Adrenal gland (tissue), 12 donors: ENCODE measurements around the gene PCCB. TPM values are rescaled to one million over a fixed set of nuclear protein-coding genes. Genes with fewer than 3 reads are reported as not detected.
A peak's percentile ranks its signal among the peaks of the same experiment; 100 is the strongest.

Source experiments
- DNase-seq, 7 donors: peaks; one replicate each; pipeline ENCODE4 v3.0.0-alpha.2; 2019 to 2020
- H3K27ac ChIP-seq, 5 donors: fragments of 200-600 bp; sonication (generic) in 4 of 5; 1 replicate in 3 of 5; 2 replicates in 2 of 5; pipeline versions ENCODE4 v1.5.1 to v1.8.0; 2016 to 2020; ENCODE audit warnings: mild to moderate bottlenecking in 1 of 5
- H3K27me3 ChIP-seq: fragments of 200-600 bp; 2 replicates; pipeline ENCODE4 v1.8.0; 2021
- H3K36me3 ChIP-seq, 2 donors: fragments of 200-600 bp; replicated peaks in 1 of 2; 1 replicate in 1 of 2; 2 replicates in 1 of 2; pipeline versions ENCODE4 v1.5.1 to v1.8.0; 2018 to 2022
- H3K4me1 ChIP-seq, 2 donors: fragments of 200-600 bp; replicated peaks in 1 of 2; 1 replicate in 1 of 2; 2 replicates in 1 of 2; pipeline versions ENCODE4 v1.5.1 to v1.8.0; 2018 to 2021
- H3K4me3 ChIP-seq, 4 donors: fragments of 200-600 bp; sonication (generic) in 3 of 4; one replicate each; pipeline ENCODE4 v1.5.1; 2016 to 2018
- H3K9me3 ChIP-seq, 3 donors: fragments of 200-600 bp; sonication (generic) in 1 of 3; replicated peaks in 1 of 3; 1 replicate in 2 of 3; 2 replicates in 1 of 3; pipeline versions ENCODE4 v1.5.1 to v1.8.0; 2016 to 2021
- POLR2A ChIP-seq, 2 donors: fragments of 450-650 bp; IDR thresholded peaks; one replicate each; pipeline ENCODE4 v1.6.1; 2017; ENCODE audit warnings: antibody characterized with exemption in 2 of 2, mild to moderate bottlenecking in 2 of 2, moderate library complexity in 1 of 2
- WGBS, 4 donors: extraction: QIAGEN DNeasy Blood & Tissue Kit in 2 of 4; methylation state at CpG; one replicate each; pipeline versions ENCODE4 v1.1.5 to v1.1.7; 2013 to 2017; 5-methylcytosine and 5-hydroxymethylcytosine counted together
- intact Hi-C, 2 donors: fragments of 100-400 bp; cut with DNase I; formaldehyde crosslinking; loops; one replicate each; pipeline versions ENCODE4 v1.14.1 to v1.15.0; 2022 to 2023
- polyA plus RNA-seq, 3 donors: library from polyadenylated mRNA; stranded (reverse); fragments of 200-250 nt in 2 of 3; fragments of 350-450 nt in 1 of 3; fragmentation: Illumina TruSeq in 1 of 3; extraction: RNeasy Lipid Tissue Mini Kit (QIAGEN cat#74804) in 1 of 3; gene quantifications; one replicate each; pipeline ENCODE4 v1.2.3, GENCODE V29; 2013 to 2014
- total RNA-seq, 9 donors: library from RNA; depleted of rRNA in 4 of 9; stranded (reverse); fragments of >200 nt in 4 of 9; fragments of 120-200 nt in 1 of 9; fragmentation: NEBNext Ultra II Directional in 1 of 9; extraction: Animal tissue kit (Norgen Biotek cat#: 25700) in 1 of 9; gene quantifications; one replicate each; pipeline versions ENCODE4 v1.1.0 to v1.2.4, GENCODE V29; 2013 to 2023
- TF ChIP-seq, protein P1 (sequence below), 6 experiments: fragments of 450-650 bp in 4 of 6; fragments of 200-600 bp in 2 of 6; sonication (generic) in 1 of 6; IDR thresholded peaks; 1 replicate in 5 of 6; 2 replicates in 1 of 6; pipeline versions ENCODE4 v1.5.1 to v1.8.0; 2016 to 2021; ENCODE audit warnings: antibody characterized with exemption in 6 of 6, mild to moderate bottlenecking in 2 of 6, moderate library complexity in 1 of 6
- donor health status: healthy with polysubstance abuse.
- donor health status: Bipolar disorder and iron deficiency.
- donor health status: DM: yes; HTN: yes; CAD: no.
- donor health status: DM: no; HTN: no; CAD: no.
- donor health status: DM: no; HTN: no; CAD: no.
- donor health status: DM: yes; HTN: yes; CAD: no.

Gene PCCB
- total and polyA plus RNA-seq, 12 donors, result 24.6 to 247 (median 137) TPM

GRCh38 chr3:136311968-136312367 lies 61.8 kb downstream of the PCCB start:
- Histone ChIP-seq H3K4me3 (no peak overlapping the region), H3K36me3 (no peaks in the 10 kb centered on the region), H3K9me3 (no peaks in the 10 kb centered on the region), H3K4me1 (no peaks in the 10 kb centered on the region), H3K27me3 (no peaks in the 10 kb centered on the region), H3K27ac (no peak overlapping the region)
- no peak for DNase-seq
- WGBS, 4 donors, result 94 to 98% (median 96%) methylated on average over 5 of the region's 5 CpGs
- intact Hi-C loops, result no loop called here
- TF ChIP-seq, protein P1, sequence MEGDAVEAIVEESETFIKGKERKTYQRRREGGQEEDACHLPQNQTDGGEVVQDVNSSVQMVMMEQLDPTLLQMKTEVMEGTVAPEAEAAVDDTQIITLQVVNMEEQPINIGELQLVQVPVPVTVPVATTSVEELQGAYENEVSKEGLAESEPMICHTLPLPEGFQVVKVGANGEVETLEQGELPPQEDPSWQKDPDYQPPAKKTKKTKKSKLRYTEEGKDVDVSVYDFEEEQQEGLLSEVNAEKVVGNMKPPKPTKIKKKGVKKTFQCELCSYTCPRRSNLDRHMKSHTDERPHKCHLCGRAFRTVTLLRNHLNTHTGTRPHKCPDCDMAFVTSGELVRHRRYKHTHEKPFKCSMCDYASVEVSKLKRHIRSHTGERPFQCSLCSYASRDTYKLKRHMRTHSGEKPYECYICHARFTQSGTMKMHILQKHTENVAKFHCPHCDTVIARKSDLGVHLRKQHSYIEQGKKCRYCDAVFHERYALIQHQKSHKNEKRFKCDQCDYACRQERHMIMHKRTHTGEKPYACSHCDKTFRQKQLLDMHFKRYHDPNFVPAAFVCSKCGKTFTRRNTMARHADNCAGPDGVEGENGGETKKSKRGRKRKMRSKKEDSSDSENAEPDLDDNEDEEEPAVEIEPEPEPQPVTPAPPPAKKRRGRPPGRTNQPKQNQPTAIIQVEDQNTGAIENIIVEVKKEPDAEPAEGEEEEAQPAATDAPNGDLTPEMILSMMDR (IDR thresholded peaks at IDR 0.05), result no peak
- TF ChIP-seq POLR2A (IDR thresholded peaks at IDR 0.05), result no peak

GRCh38 chr3:136326316-136326715 lies 76.2 kb downstream of the PCCB start:
- H3K9me3 ChIP-seq, result peaks cover 0 to 25% (median 3%) of the 10 kb centered on the region in 3 donors
- peaks cover 0 to 10% of the 10 kb centered on the region in 2 donors for H3K36me3 ChIP-seq
- no peak overlapping the region for H3K27ac ChIP-seq
- TF ChIP-seq, protein P1 (IDR thresholded peaks at IDR 0.05), result no peak
- TF ChIP-seq POLR2A (IDR thresholded peaks at IDR 0.05), result no peak
- no peak overlapping the region for H3K4me3 ChIP-seq
- 95 to 100% (median 97%) methylated on average over 3 to 5 of the region's 5 CpGs for WGBS, 4 donors
- no peaks in the 10 kb centered on the region for H3K27me3 ChIP-seq
- DNase-seq, result no peak
- intact Hi-C loops, result no loop called here
- H3K4me1 ChIP-seq, result no peaks in the 10 kb centered on the region

DNA sequence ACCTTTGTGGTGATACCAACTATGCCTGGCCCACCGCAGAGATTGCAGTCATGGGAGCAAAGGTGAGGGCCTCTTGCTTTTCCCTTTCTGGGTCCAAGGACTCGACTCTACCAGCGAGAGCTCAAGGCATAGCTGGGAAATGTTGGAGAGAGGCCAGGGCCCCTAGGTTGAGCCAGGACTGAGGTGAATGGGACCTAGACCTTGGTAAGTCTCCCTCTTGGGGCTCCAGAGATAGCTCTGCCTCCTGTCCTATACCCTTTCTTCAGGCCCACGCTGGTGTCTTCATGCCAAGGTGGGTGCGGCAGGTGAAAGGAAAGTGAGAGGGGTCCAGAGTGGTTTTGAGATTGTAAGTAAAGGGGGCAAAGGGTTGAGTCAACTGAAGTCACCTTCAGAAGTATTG lies 77.5 kb downstream of the PCCB start:
- intact Hi-C loops, result no loop called here
- Histone ChIP-seq H3K4me3 (no peak overlapping the region), H3K36me3 (peaks cover 0 to 10% of the 10 kb centered on the region in 2 donors), H3K4me1 (no peaks in the 10 kb centered on the region), H3K27ac (no peak overlapping the region), H3K9me3 (peaks cover 0 to 11% (median under 1%) of the 10 kb centered on the region in 3 donors), H3K27me3 (no peaks in the 10 kb centered on the region)
- DNase-seq, result no peak
- WGBS, 4 donors, result 91 to 100% (median 96%) methylated on average over 2 to 5 of the region's 5 CpGs
- no peak for TF ChIP-seq POLR2A (IDR thresholded peaks at IDR 0.05)
- TF ChIP-seq, protein P1 (IDR thresholded peaks at IDR 0.05), result no peak

- WGBS, 4 donors, result 52 to 61% (median 58%) methylated on average over 5 of the region's 5 CpGs
- peak in 3 of 7 donors; percentile 16 to 45 (median 29) for DNase-seq
- H3K27me3 ChIP-seq, result no peaks in the 10 kb centered on the region
- no peaks in the 10 kb centered on the region for H3K9me3 ChIP-seq
- intact Hi-C loops, result no loop called here
- no peak overlapping the region for H3K27ac ChIP-seq
- H3K4me3 ChIP-seq, result no peak overlapping the region
- peaks cover 0 to 17% of the 10 kb centered on the region in 2 donors for H3K36me3 ChIP-seq
- H3K4me1 ChIP-seq, result peaks cover 6 to 7% of the 10 kb centered on the region in 2 donors
- no peak for TF ChIP-seq POLR2A (IDR thresholded peaks at IDR 0.05)
- TF ChIP-seq, protein P1 (IDR thresholded peaks at IDR 0.05), result no peak
These were observed 79.5 kb downstream of the PCCB start for GRCh38 chr3:136329593-136329992.
